ENCODE measurements around the gene COLEC11. TPM values are rescaled to one million over a fixed set of nuclear protein-coding genes. Genes with fewer than 3 reads are reported as not detected.

The COLEC11 gene
- polyA plus RNA-seq, 1 donor (not counting 4 experiments of a cell fraction or from before 2014, with no cell fraction given): not detected

GRCh38 chr2:3587432-3587831, 7.5 kb upstream of the COLEC11 start:
- H3K9me1 ChIP-seq (ENCODE audit: control insufficient read depth, extremely low read depth, insufficient read depth, low read length): no peaks in the 10 kb centered on the region
- peaks cover 1 to 7% of the 10 kb centered on the region in 2 experiments for H3K36me3 ChIP-seq (ENCODE audit: control insufficient read depth in 2 of 2, extremely low read depth in 1 of 2, insufficient read depth in 2 of 2, low read length in 2 of 2)
- H3K9me3 ChIP-seq (ENCODE audit: control insufficient read depth, low read depth, low read length): no peaks in the 10 kb centered on the region
- no peak for TF ChIP-seq EZH2 (IDR thresholded peaks at IDR 0.05; ENCODE audit: low read length)
- no peak for TF ChIP-seq CTCF (optimal IDR thresholded peaks at IDR 0.05 in 1 of 3, IDR thresholded peaks at IDR 0.05 in 1 of 3, conservative IDR thresholded peaks at IDR 0.05 in 1 of 3; ENCODE audit: extremely low read depth in 1 of 3, insufficient read depth in 2 of 3, low read length in 3 of 3)
- H3K4me3 ChIP-seq (ENCODE audit: control insufficient read depth in 2 of 3, extremely low read depth in 1 of 3, insufficient read depth in 2 of 3, low read depth in 1 of 3, low read length in 3 of 3): no peak overlapping the region
- no peak overlapping the region for H2AFZ ChIP-seq (ENCODE audit: control insufficient read depth, low read length)
- H4K20me1 ChIP-seq (ENCODE audit: control insufficient read depth, extremely low read depth, insufficient read depth, low read length): no peaks in the 10 kb centered on the region
- H3K9ac ChIP-seq (ENCODE audit: control insufficient read depth, extremely low read depth, insufficient read depth, low read length): no peak overlapping the region
- FAIRE-seq (no peak), DNase-seq (ENCODE audit: low read depth, low spot score) (no peak)
- H3K4me2 ChIP-seq (ENCODE audit: control insufficient read depth, extremely low read depth, insufficient read depth, low read depth, low read length): no peak overlapping the region
- H3K79me2 ChIP-seq (ENCODE audit: control insufficient read depth, insufficient read depth, low read length): no peaks in the 10 kb centered on the region
- H3K27me3 ChIP-seq (ENCODE audit: control insufficient read depth, extremely low read depth, insufficient read depth, low read length): no peaks in the 10 kb centered on the region
- H3K4me1 ChIP-seq (ENCODE audit: control insufficient read depth, extremely low read depth, insufficient read depth, low read length): no peaks in the 10 kb centered on the region
- dilution Hi-C loops (cut with MboI; ENCODE audit: extremely low pct_ligation_motif_present, low sequenced_read_pairs): no loop called here
- no peak overlapping the region for H3K27ac ChIP-seq (ENCODE audit: control insufficient read depth, insufficient read depth, low read length)

GRCh38 chr2:3588084-3588483, 6.8 kb upstream of the COLEC11 start:
- Histone ChIP-seq H2AFZ (ENCODE audit: control insufficient read depth, low read length) (no peak overlapping the region), H3K9me3 (ENCODE audit: control insufficient read depth, low read depth, low read length) (no peaks in the 10 kb centered on the region), H3K9me1 (ENCODE audit: control insufficient read depth, extremely low read depth, insufficient read depth, low read length) (no peaks in the 10 kb centered on the region), H3K9ac (ENCODE audit: control insufficient read depth, extremely low read depth, insufficient read depth, low read length) (no peak overlapping the region), H3K27me3 (ENCODE audit: control insufficient read depth, extremely low read depth, insufficient read depth, low read length) (no peaks in the 10 kb centered on the region), H3K36me3 (ENCODE audit: control insufficient read depth in 2 of 2, extremely low read depth in 1 of 2, insufficient read depth in 2 of 2, low read length in 2 of 2) (peaks cover 1 to 4% of the 10 kb centered on the region in 2 experiments), H3K4me2 (ENCODE audit: control insufficient read depth, extremely low read depth, insufficient read depth, low read depth, low read length) (no peak overlapping the region), H3K79me2 (ENCODE audit: control insufficient read depth, insufficient read depth, low read length) (no peaks in the 10 kb centered on the region), H4K20me1 (ENCODE audit: control insufficient read depth, extremely low read depth, insufficient read depth, low read length) (no peaks in the 10 kb centered on the region), H3K4me1 (ENCODE audit: control insufficient read depth, extremely low read depth, insufficient read depth, low read length) (no peaks in the 10 kb centered on the region), H3K27ac (ENCODE audit: control insufficient read depth, insufficient read depth, low read length) (no peak overlapping the region), H3K4me3 (ENCODE audit: control insufficient read depth in 2 of 3, extremely low read depth in 1 of 3, insufficient read depth in 2 of 3, low read depth in 1 of 3, low read length in 3 of 3) (no peak overlapping the region)
- dilution Hi-C loops (cut with MboI; ENCODE audit: extremely low pct_ligation_motif_present, low sequenced_read_pairs): no loop called here
- no peak for TF ChIP-seq CTCF (optimal IDR thresholded peaks at IDR 0.05 in 1 of 3, IDR thresholded peaks at IDR 0.05 in 1 of 3, conservative IDR thresholded peaks at IDR 0.05 in 1 of 3; ENCODE audit: extremely low read depth in 1 of 3, insufficient read depth in 2 of 3, low read length in 3 of 3)
- no peak for TF ChIP-seq EZH2 (IDR thresholded peaks at IDR 0.05; ENCODE audit: low read length)
- DNase-seq (ENCODE audit: low read depth, low spot score): no peak
- FAIRE-seq: no peak

Measured in keratinocyte (primary cell).